DOHH2 (cell line): ENCODE data around the gene ENOX1.

ENCODE experiments used
- H3F3A ChIP-seq: fragments of 200-600 bp; sonication (generic), shearing (Covaris generic); 2 replicates; pipeline ENCODE4 v1.6.0; 2016; ENCODE audit warnings: antibody characterized with exemption, mild to moderate bottlenecking; ENCODE audit not compliant: control insufficient read depth, insufficient read depth
- H3K27ac ChIP-seq: fragments of 200-600 bp; sonication (generic); 2 replicates; pipeline ENCODE4 v1.5.1; 2014; ENCODE audit warnings: low read depth, mild to moderate bottlenecking, low read length, moderate library complexity
- H3K27me3 ChIP-seq: fragments of 200-600 bp; sonication (generic); 2 replicates; pipeline ENCODE4 v1.6.1; 2014; ENCODE audit warnings: mild to moderate bottlenecking, low read length, mixed read lengths; ENCODE audit not compliant: control insufficient read depth
- H3K36me3 ChIP-seq: fragments of 200-600 bp; sonication (generic); 2 replicates; pipeline ENCODE4 v1.6.1; 2014; ENCODE audit warnings: mild to moderate bottlenecking, low read length, moderate library complexity, mixed read lengths; ENCODE audit not compliant: control insufficient read depth
- H3K4me1 ChIP-seq: fragments of 200-600 bp; sonication (generic); 2 replicates; pipeline ENCODE4 v1.6.1; 2014; ENCODE audit warnings: mild to moderate bottlenecking, low read length, mixed read lengths; ENCODE audit not compliant: control insufficient read depth
- H3K4me2 ChIP-seq: fragments of 200-600 bp; sonication (generic); 2 replicates; pipeline ENCODE4 v1.6.0; 2014; ENCODE audit warnings: mild to moderate bottlenecking, low read length, moderate library complexity
- H3K4me3 ChIP-seq: fragments of 200-600 bp; sonication (generic); 2 replicates; pipeline ENCODE4 v1.5.1; 2014; ENCODE audit warnings: mild to moderate bottlenecking, low read length, mixed read lengths
- H3K79me2 ChIP-seq: fragments of 200-600 bp; sonication (generic); 2 replicates; pipeline ENCODE4 v1.6.1; 2014; ENCODE audit warnings: mild to moderate bottlenecking, low read length, mixed read lengths; ENCODE audit not compliant: control insufficient read depth
- H3K9me2 ChIP-seq: fragments of 200-600 bp; sonication (generic); replicated peaks from 2 replicates; pipeline ENCODE4 v1.6.1; 2014; ENCODE audit warnings: mild to moderate bottlenecking, low read length, mixed read lengths; ENCODE audit not compliant: control insufficient read depth
- H3K9me3 ChIP-seq: fragments of 200-600 bp; sonication (generic); 2 replicates; pipeline ENCODE4 v1.6.1; 2014; ENCODE audit warnings: antibody characterized with exemption, low read length, mixed read lengths; ENCODE audit not compliant: control insufficient read depth, insufficient read depth
- H4K20me1 ChIP-seq: fragments of 200-600 bp; sonication (generic); 2 replicates; pipeline ENCODE4 v1.6.0; 2014; ENCODE audit warnings: low read depth, mild to moderate bottlenecking, antibody characterized with exemption, low read length, moderate library complexity; ENCODE audit not compliant: control insufficient read depth, insufficient read depth
- EZH2phosphoT487 ChIP-seq: fragments of 200-600 bp; sonication (generic); IDR thresholded peaks from 2 replicates; pipeline ENCODE4 v1.6.1; 2017; ENCODE audit warnings: borderline replicate concordance, mild to moderate bottlenecking, antibody characterized with exemption, low read length, moderate library complexity, mixed read lengths
- TF ChIP-seq, protein P1 (sequence below): fragments of 200-600 bp; sonication (generic); IDR thresholded peaks from one replicate; pipeline ENCODE4 v1.5.1; 2014; ENCODE audit warnings: antibody characterized with exemption, mild to moderate bottlenecking, low read depth, low read length; ENCODE audit not compliant: poor library complexity, severe bottlenecking

Gene ENOX1

DNA sequence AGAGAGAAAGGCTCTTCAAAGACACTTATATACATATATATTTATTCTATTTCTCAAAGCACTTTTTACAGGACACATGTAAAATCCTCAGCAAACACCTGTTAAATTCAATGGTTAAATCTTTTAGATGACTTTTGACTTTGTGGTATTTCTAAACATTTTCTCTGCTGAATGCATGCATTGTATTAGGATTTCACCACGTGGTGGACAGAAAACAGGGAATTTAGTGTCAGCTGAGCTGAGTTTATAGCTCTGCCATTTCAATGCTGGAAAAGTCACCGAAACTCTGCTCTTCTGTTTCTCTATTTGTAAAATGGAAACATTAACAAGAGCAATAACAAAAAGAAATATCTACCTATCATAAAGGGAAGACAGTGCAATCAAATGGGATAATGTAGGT is 375.6 kb downstream of the ENOX1 start:
- no peaks in the 10 kb centered on the region for H3K36me3 ChIP-seq
- H3K9me3 ChIP-seq: no peaks in the 10 kb centered on the region
- no peak overlapping the region for H3K27ac ChIP-seq
- TF ChIP-seq EZH2phosphoT487: no peak
- TF ChIP-seq, protein P1, sequence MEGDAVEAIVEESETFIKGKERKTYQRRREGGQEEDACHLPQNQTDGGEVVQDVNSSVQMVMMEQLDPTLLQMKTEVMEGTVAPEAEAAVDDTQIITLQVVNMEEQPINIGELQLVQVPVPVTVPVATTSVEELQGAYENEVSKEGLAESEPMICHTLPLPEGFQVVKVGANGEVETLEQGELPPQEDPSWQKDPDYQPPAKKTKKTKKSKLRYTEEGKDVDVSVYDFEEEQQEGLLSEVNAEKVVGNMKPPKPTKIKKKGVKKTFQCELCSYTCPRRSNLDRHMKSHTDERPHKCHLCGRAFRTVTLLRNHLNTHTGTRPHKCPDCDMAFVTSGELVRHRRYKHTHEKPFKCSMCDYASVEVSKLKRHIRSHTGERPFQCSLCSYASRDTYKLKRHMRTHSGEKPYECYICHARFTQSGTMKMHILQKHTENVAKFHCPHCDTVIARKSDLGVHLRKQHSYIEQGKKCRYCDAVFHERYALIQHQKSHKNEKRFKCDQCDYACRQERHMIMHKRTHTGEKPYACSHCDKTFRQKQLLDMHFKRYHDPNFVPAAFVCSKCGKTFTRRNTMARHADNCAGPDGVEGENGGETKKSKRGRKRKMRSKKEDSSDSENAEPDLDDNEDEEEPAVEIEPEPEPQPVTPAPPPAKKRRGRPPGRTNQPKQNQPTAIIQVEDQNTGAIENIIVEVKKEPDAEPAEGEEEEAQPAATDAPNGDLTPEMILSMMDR: no peak
- no peaks in the 10 kb centered on the region for H3K4me1 ChIP-seq
- no peak overlapping the region for H3K4me3 ChIP-seq
- H3K4me2 ChIP-seq: no peak overlapping the region
- H3K9me2 ChIP-seq: no peaks in the 10 kb centered on the region
- no peaks in the 10 kb centered on the region for H3K79me2 ChIP-seq
- H3K27me3 ChIP-seq: no peaks in the 10 kb centered on the region
- no peaks in the 10 kb centered on the region for H4K20me1 ChIP-seq
- H3F3A ChIP-seq: no peaks in the 10 kb centered on the region

DNA sequence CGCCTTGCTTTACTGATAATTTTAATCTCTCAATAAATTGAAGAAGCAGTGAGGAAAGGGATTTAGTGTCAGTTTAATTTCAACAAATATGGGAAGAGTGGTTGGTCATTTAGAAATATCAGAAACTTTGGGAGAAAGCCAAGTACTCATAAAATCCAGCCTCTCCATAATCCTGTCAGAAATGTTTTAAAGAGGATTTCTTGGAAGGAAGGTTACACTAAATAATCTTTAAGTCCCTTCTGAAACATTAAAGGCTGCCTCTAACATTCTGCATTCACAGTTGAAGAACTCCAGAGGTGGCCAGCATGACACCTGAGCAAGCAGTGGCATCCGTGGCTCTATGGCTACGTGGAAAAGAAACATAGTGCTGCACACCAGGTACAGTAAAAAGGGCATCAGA is 378.5 kb downstream of the ENOX1 start:
- Histone ChIP-seq H3K27ac (no peak overlapping the region), H4K20me1 (no peaks in the 10 kb centered on the region), H3K9me2 (no peaks in the 10 kb centered on the region), H3K79me2 (no peaks in the 10 kb centered on the region), H3K4me1 (no peaks in the 10 kb centered on the region), H3K27me3 (no peaks in the 10 kb centered on the region), H3K4me3 (no peak overlapping the region), H3K36me3 (no peaks in the 10 kb centered on the region), H3F3A (no peaks in the 10 kb centered on the region), H3K4me2 (no peak overlapping the region), H3K9me3 (no peaks in the 10 kb centered on the region)
- TF ChIP-seq, protein P1: no peak
- TF ChIP-seq EZH2phosphoT487: no peak

- Histone ChIP-seq H3F3A (no peaks in the 10 kb centered on the region), H3K9me2 (no peaks in the 10 kb centered on the region), H3K27me3 (no peaks in the 10 kb centered on the region), H3K4me1 (no peaks in the 10 kb centered on the region), H4K20me1 (no peaks in the 10 kb centered on the region), H3K4me2 (no peak overlapping the region), H3K36me3 (no peaks in the 10 kb centered on the region), H3K27ac (no peak overlapping the region), H3K4me3 (no peak overlapping the region), H3K9me3 (no peaks in the 10 kb centered on the region), H3K79me2 (no peaks in the 10 kb centered on the region)
- TF ChIP-seq, protein P1: no peak
- TF ChIP-seq EZH2phosphoT487: no peak
These were observed 379.7 kb downstream of the ENOX1 start for GRCh38 chr13:43407023-43407581.
